Ovary (tissue), 3 donors: ENCODE measurements around the gene CLDN18.

Experiments
- CTCF ChIP-seq, 3 donors: fragments of 450-650 bp in 2 of 3; fragments of 200-600 bp in 1 of 3; IDR thresholded peaks; one replicate each; pipeline versions ENCODE4 v1.5.1 to v1.8.0; 2016 to 2022; ENCODE audit warnings: antibody characterized with exemption in 3 of 3, mild to moderate bottlenecking in 1 of 3
- EP300 ChIP-seq: sonication (generic); formaldehyde crosslinking; IDR thresholded peaks from one replicate; pipeline ENCODE4 v1.6.1; 2017; ENCODE audit warnings: antibody characterized with exemption
- POLR2A ChIP-seq: fragments of 450-650 bp; IDR thresholded peaks from one replicate; pipeline ENCODE4 v1.6.1; 2017; ENCODE audit warnings: antibody characterized with exemption, mild to moderate bottlenecking, moderate library complexity
- donor health status: DM: no; HTN: no; CAD: no.

- TF ChIP-seq POLR2A: no peak
- no peak for TF ChIP-seq CTCF (IDR thresholded peaks at IDR 0.05)
- TF ChIP-seq EP300: no peak
Observed at GRCh38 chr3:138062626-138063025, 52.7 kb downstream of the CLDN18 start.
